IMR-90 (cell line): ENCODE measurements around the gene VAV3. TPM values are rescaled to one million over a fixed set of nuclear protein-coding genes. Genes with fewer than 3 reads are reported as not detected.
"Not testable (repeated sequence)": the region's sequence is repeated elsewhere in the genome, so short reads cannot be mapped to it uniquely, and the experiment has no call there.

Source experiments
- ATAC-seq: fragments of 200-7000 bp; cut with Tn5 transposase; 2 replicates; pipeline ENCODE4 v1.9.1; 2020; ENCODE audit warnings: low read depth, mild to moderate bottlenecking, moderate library complexity
- BruUV-seq: library from RNA; stranded (reverse); fragments of 400-500 nt; replicated peaks from 2 replicates; lab custom pipeline; 2021; lab: Mats Ljungman, UMichigan
- CTCF ChIA-PET: fragments of 300-600 bp; formaldehyde crosslinking; extraction: SDS; loops from one replicate; lab custom pipeline; 2021; ENCODE audit warnings: antibody characterized with exemption; lab: Yijun Ruan, JAX
- POLR2A ChIA-PET: fragments of 300-600 bp; sonication (Branson Sonifier 250); formaldehyde crosslinking; loops from one replicate; lab custom pipeline; 2022; ENCODE audit warnings: antibody characterized with exemption; ENCODE audit not compliant: unreplicated experiment; lab: Charles Lee
- DNase-seq: peaks from one replicate; pipeline ENCODE4 v3.0.0; 2013
- H2AFZ ChIP-seq: replicated peaks from 2 replicates; pipeline ENCODE3; 2013; ENCODE audit warnings: low read length, mild to moderate bottlenecking; ENCODE audit not compliant: poor library complexity
- H2AK5ac ChIP-seq: 2 replicates; pipeline ENCODE4 v1.6.1; 2013; ENCODE audit warnings: low read depth, low read length, inconsistent platforms
- H2AK9ac ChIP-seq: replicated peaks from 2 replicates; pipeline ENCODE3; 2013; ENCODE audit warnings: mild to moderate bottlenecking, low read depth, low read length, moderate library complexity; ENCODE audit not compliant: poor library complexity
- H2BK120ac ChIP-seq: 2 replicates; pipeline ENCODE4 v1.6.1; 2013; ENCODE audit warnings: low read depth, low read length, inconsistent platforms
- H2BK15ac ChIP-seq: 3 replicates; pipeline ENCODE4 v1.6.1; 2013; ENCODE audit warnings: low read depth, low read length, inconsistent platforms
- H2BK20ac ChIP-seq: 2 replicates; pipeline ENCODE4 v1.6.1; 2013; ENCODE audit warnings: low read depth, mild to moderate bottlenecking, inconsistent platforms, low read length, moderate library complexity
- H2BK5ac ChIP-seq: 2 replicates; pipeline ENCODE4 v1.6.1; 2013; ENCODE audit warnings: mild to moderate bottlenecking, low read depth, low read length, inconsistent platforms; ENCODE audit not compliant: poor library complexity, severe bottlenecking
- H3K14ac ChIP-seq: replicated peaks from 2 replicates; pipeline ENCODE4 v1.6.1; 2013; ENCODE audit warnings: low read depth, low read length, inconsistent platforms
- H3K18ac ChIP-seq: 2 replicates; pipeline ENCODE4 v1.6.1; 2013; ENCODE audit warnings: low read depth, low read length, control low read depth
- H3K23ac ChIP-seq: 2 replicates; pipeline ENCODE4 v1.6.1; 2013; ENCODE audit warnings: low read depth, low read length, inconsistent platforms
- H3K27ac ChIP-seq: 2 replicates; pipeline ENCODE4 v1.5.1; 2013; ENCODE audit warnings: mild to moderate bottlenecking, control low read depth, low read length; ENCODE audit not compliant: insufficient read depth
- H3K27me3 ChIP-seq: 2 replicates; pipeline ENCODE4 v1.6.1; 2013; ENCODE audit warnings: low read length; ENCODE audit not compliant: control insufficient read depth, insufficient read depth
- H3K36me3 ChIP-seq: 2 replicates; pipeline ENCODE4 v1.6.1; 2013; ENCODE audit warnings: low read length, mixed read lengths; ENCODE audit not compliant: control insufficient read depth, insufficient read depth
- H3K4ac ChIP-seq: 2 replicates; pipeline ENCODE4 v1.6.1; 2013; ENCODE audit warnings: low read depth, low read length, inconsistent platforms
- H3K4me1 ChIP-seq: 2 replicates; pipeline ENCODE4 v1.6.1; 2013; ENCODE audit warnings: low read length, mixed read lengths; ENCODE audit not compliant: control insufficient read depth, insufficient read depth
- H3K4me2 ChIP-seq: 2 replicates; pipeline ENCODE4 v1.6.1; 2013; ENCODE audit warnings: low read depth, mild to moderate bottlenecking, control low read depth, low read length, moderate library complexity
- H3K4me3 ChIP-seq: 2 replicates; pipeline ENCODE4 v1.5.1; 2013; ENCODE audit warnings: low read depth, mild to moderate bottlenecking, control low read depth, low read length, moderate library complexity; ENCODE audit not compliant: insufficient read depth
- H3K56ac ChIP-seq: 2 replicates; pipeline ENCODE4 v1.6.1; 2013; ENCODE audit warnings: low read length, inconsistent platforms; ENCODE audit not compliant: insufficient read depth; ENCODE audit errors: extremely low read depth
- H3K79me1 ChIP-seq, 2 experiments: 2 replicates each; pipeline ENCODE4 v1.6.1; 2013; ENCODE audit warnings: low read length in 2 of 2, inconsistent platforms in 1 of 2, low read depth in 1 of 2
- H3K9ac ChIP-seq: 2 replicates; pipeline ENCODE4 v1.6.1; 2013; ENCODE audit warnings: low read depth, low read length, control low read depth
- H3K9me1 ChIP-seq: 2 replicates; pipeline ENCODE4 v1.6.1; 2013; ENCODE audit warnings: low read length, inconsistent platforms; ENCODE audit not compliant: insufficient read depth
- H3K9me3 ChIP-seq: 2 replicates; pipeline ENCODE4 v1.6.1; 2013; ENCODE audit warnings: low read length; ENCODE audit not compliant: control insufficient read depth, insufficient read depth
- H4K20me1 ChIP-seq: 2 replicates; pipeline ENCODE4 v1.6.1; 2013; ENCODE audit warnings: low read length, inconsistent platforms; ENCODE audit not compliant: insufficient read depth
- H4K5ac ChIP-seq: 2 replicates; pipeline ENCODE4 v1.6.1; 2013; ENCODE audit warnings: mild to moderate bottlenecking, low read depth, low read length, control low read depth
- H4K8ac ChIP-seq, 2 experiments: 2 replicates each; pipeline ENCODE4 v1.6.1; 2013; ENCODE audit warnings: low read depth in 2 of 2, low read length in 2 of 2, control low read depth in 1 of 2, inconsistent platforms in 1 of 2
- H4K91ac ChIP-seq: 2 replicates; pipeline ENCODE4 v1.6.1; 2013; ENCODE audit warnings: low read depth, low read length, inconsistent platforms; ENCODE audit not compliant: insufficient read depth
- WGBS, 2 experiments: methylation state at CpG; one replicate each; pipeline versions ENCODE4 v1.1.5 to v1.1.7; 2013; ENCODE audit warnings: missing lambda C conversion rate in 2 of 2; ENCODE audit not compliant: insufficient read length in 1 of 2; ENCODE audit errors: extremely low coverage in 2 of 2; 5-methylcytosine and 5-hydroxymethylcytosine counted together
- dilution Hi-C: fragments of 300-500 bp; cut with HindIII; formaldehyde crosslinking; loops from one replicate; pipeline ENCODE4 v1.14.3; 2018; ENCODE audit warnings: low sequenced_read_pairs; ENCODE audit not compliant: unreplicated experiment
- in situ Hi-C: fragments of 300-500 bp; cut with MboI; formaldehyde crosslinking; loops from 3 replicates; pipeline ENCODE4 v1.14.3; 2019; ENCODE audit warnings: low sequenced_read_pairs, inconsistent platforms, mixed read lengths
- intact Hi-C: fragments of 100-400 bp; cut with micrococcal nuclease; formaldehyde crosslinking; loops from 2 replicates; pipeline ENCODE4 v1.10.0; 2022
- polyA plus RNA-seq, 3 experiments: library from polyadenylated mRNA; depleted of rRNA; stranded (reverse); fragments of >200 nt; gene quantifications; 2 replicates each; pipeline ENCODE4 v1.2.3, GENCODE V29; 2012; ENCODE audit warnings: low replicate concordance in 1 of 3
- total RNA-seq: library from RNA; depleted of rRNA; stranded (reverse); fragments of >200 nt; gene quantifications from 2 replicates; pipeline ENCODE4 v1.2.3, GENCODE V29; 2012

Gene VAV3
- total and polyA plus RNA-seq, 2 of the 4 experiments (the other 2 are of a cell fraction) = 0.12 to 0.18 TPM

DNA sequence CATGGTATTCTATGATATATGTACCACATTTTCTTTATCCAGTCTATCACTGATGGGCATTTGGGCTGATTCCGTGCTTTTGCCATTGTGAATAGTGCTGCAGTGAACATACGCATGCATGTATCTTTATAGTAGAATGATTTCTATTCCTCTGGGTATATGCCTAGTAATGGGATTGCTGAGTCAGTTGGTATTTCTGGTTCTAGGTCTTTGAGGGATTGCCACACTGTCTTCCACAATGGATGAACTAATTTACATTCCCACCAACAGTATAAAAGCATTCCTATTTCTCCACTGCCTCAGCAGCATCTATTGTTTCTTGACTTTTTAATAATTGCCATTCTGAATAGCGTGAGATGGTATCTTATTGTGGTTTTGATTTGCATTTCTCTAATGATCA lies 264.3 kb downstream of the VAV3 start:
- H3K4me1 ChIP-seq, H4K20me1 ChIP-seq, H3K14ac ChIP-seq, H2BK120ac ChIP-seq, dilution Hi-C loops, DNase-seq, ATAC-seq, H3K4me3 ChIP-seq, H3K79me1 ChIP-seq, CTCF ChIA-PET, intact Hi-C loops, H3K18ac ChIP-seq, H2BK15ac ChIP-seq, H3K56ac ChIP-seq, POLR2A ChIA-PET, H2AFZ ChIP-seq, H3K27me3 ChIP-seq, BruUV-seq, H2BK20ac ChIP-seq, H3K27ac ChIP-seq, H3K9me3 ChIP-seq, H4K8ac ChIP-seq, H2AK5ac ChIP-seq, H3K36me3 ChIP-seq, in situ Hi-C loops, H2BK5ac ChIP-seq, H3K4me2 ChIP-seq, H4K5ac ChIP-seq, H3K23ac ChIP-seq, H4K91ac ChIP-seq, H3K4ac ChIP-seq, H3K9ac ChIP-seq, H2AK9ac ChIP-seq, H3K9me1 ChIP-seq: not testable (repeated sequence)
- no CpG with 5 or more reads among the region's 3 CpGs for WGBS, 2 experiments
